ENCODE data around the gene INSIG1.

The INSIG1 gene

DNA sequence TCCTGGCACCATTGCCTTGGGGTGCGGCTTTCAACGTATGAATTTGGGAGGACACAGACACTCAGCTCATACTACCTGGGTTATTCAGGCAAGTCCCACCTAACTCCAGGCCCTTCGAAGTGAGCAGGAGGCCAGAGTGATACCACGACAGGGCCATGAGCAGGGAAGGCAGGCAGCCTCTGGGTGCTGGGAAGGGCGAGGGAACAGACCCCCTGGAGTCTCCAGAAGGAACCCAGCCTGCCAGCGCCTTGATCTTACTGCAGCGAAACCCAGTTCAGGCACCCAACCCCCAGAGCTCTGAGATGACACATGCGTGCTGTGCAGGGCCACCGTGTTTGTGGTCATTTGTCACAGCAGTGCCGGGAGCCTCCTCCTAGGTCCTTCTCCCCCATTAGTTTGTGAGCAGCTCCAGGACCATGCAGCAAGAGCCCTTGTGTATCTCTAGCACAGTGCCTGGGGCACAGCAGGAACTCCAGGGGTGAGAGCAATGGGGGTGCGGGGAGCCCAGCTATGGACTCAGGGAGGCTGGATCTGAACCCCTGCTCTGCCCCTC lies 7.7 kb upstream of the INSIG1 start:
- no peak overlapping the region for H3K4me3 ChIP-seq (ENCODE audit: low read depth, low read length)
- POLR2A ChIA-PET: interaction anchor here (1.0 kb wide), 1 partner anchor 60 kb away, joined by 4 read pairs; no protein-coding TSS in a partner anchor
- CTCF ChIA-PET: interaction anchor here (0.6 kb wide), 1 partner anchor 15 kb away, joined by 4 read pairs; no protein-coding TSS in a partner anchor
- TF ChIP-seq, protein P1, sequence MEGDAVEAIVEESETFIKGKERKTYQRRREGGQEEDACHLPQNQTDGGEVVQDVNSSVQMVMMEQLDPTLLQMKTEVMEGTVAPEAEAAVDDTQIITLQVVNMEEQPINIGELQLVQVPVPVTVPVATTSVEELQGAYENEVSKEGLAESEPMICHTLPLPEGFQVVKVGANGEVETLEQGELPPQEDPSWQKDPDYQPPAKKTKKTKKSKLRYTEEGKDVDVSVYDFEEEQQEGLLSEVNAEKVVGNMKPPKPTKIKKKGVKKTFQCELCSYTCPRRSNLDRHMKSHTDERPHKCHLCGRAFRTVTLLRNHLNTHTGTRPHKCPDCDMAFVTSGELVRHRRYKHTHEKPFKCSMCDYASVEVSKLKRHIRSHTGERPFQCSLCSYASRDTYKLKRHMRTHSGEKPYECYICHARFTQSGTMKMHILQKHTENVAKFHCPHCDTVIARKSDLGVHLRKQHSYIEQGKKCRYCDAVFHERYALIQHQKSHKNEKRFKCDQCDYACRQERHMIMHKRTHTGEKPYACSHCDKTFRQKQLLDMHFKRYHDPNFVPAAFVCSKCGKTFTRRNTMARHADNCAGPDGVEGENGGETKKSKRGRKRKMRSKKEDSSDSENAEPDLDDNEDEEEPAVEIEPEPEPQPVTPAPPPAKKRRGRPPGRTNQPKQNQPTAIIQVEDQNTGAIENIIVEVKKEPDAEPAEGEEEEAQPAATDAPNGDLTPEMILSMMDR (IDR thresholded peaks at IDR 0.05; ENCODE audit: insufficient read depth, low read length, missing control alignments): no peak
- DNase-seq (ENCODE audit: low read depth, low spot score): no peak

DNA sequence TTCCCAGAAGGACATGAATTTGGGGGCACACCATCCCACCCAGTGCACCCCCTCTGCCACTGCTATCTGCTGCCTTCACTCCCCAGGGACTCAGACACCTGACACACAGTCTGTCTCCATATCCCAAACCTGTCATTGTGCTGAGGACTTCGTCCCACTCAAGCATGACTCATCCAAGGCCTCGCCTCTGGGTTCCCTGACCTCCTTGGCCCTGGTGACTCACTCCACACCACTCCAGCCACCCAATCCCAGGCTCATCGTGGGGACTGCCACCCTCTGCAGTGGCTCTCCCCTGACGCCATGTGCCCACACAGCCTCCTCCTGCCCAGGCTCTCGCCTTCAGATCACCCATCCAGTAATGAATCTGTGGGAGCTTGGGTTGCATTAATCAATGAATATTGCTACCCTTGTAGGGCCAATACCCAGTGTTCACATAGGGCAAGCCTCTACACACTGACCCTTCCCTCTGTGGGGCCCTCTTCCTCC lies 6.6 kb upstream of the INSIG1 start:
- ChIA-PET POLR2A (no interaction called here), CTCF (no interaction called here)
- H3K4me3 ChIP-seq (ENCODE audit: low read depth, low read length): no peak overlapping the region
- no peak for DNase-seq (ENCODE audit: low read depth, low spot score)
- TF ChIP-seq, protein P1 (IDR thresholded peaks at IDR 0.05; ENCODE audit: insufficient read depth, low read length, missing control alignments): no peak

DNA sequence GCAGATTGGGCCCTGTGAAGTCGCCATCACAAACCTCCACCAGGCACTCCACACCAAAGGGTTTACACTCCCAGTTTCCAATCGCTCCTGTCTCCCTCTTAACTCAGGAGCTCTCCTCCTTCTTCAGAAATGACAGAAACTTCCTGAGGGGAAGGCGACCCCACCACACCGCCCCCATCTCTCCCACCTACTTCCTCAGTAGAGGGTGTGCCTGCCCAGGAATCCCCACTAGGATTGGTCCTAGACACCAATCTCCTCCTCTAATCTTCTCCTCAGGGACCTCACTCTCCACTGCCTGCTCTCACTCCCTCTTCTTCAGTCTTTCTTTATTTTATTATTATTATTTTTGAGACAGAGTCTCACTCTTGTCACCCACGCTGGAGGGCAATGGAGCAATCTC lies 5.9 kb upstream of the INSIG1 start:
- ChIA-PET POLR2A (no interaction called here), CTCF (no interaction called here)
- no peak overlapping the region for H3K4me3 ChIP-seq (ENCODE audit: low read depth, low read length)
- TF ChIP-seq, protein P1 (IDR thresholded peaks at IDR 0.05; ENCODE audit: insufficient read depth, low read length, missing control alignments): no peak
- no peak for DNase-seq (ENCODE audit: low read depth, low spot score)

DNA sequence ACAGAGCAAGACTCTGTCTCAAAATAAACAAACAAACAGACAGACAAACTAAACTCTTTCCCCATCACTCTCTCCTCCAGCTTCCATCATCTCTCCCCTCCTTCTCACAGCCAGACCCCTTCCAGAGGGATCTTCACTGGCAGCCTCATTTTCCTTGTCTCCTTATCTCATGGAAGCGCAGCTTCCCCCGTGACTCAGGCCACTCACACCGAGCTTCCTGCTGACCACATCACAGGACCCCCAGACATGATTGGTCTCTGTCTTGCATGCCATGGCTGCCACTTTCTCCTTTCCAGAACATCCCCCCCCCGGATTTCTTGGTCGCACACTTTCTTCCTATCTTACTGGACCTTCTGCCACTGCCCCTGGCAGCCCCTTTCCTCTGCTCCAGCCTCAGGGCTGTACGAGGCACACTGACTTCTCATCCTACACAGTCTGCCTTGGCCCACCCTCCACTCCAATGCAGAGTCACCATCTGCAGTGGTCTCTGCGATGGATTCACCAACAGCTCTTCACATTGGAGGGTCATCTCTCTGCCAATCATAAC lies 4.9 kb upstream of the INSIG1 start:
- TF ChIP-seq, protein P1 (IDR thresholded peaks at IDR 0.05; ENCODE audit: insufficient read depth, low read length, missing control alignments): no peak
- ChIA-PET CTCF (interaction anchor here (1.7 kb wide), 1 partner anchor 18 kb away, joined by 4 read pairs; no protein-coding TSS in a partner anchor), POLR2A (no interaction called here)
- H3K4me3 ChIP-seq (ENCODE audit: low read depth, low read length): no peak overlapping the region
- DNase-seq (ENCODE audit: low read depth, low spot score): no peak

DNA sequence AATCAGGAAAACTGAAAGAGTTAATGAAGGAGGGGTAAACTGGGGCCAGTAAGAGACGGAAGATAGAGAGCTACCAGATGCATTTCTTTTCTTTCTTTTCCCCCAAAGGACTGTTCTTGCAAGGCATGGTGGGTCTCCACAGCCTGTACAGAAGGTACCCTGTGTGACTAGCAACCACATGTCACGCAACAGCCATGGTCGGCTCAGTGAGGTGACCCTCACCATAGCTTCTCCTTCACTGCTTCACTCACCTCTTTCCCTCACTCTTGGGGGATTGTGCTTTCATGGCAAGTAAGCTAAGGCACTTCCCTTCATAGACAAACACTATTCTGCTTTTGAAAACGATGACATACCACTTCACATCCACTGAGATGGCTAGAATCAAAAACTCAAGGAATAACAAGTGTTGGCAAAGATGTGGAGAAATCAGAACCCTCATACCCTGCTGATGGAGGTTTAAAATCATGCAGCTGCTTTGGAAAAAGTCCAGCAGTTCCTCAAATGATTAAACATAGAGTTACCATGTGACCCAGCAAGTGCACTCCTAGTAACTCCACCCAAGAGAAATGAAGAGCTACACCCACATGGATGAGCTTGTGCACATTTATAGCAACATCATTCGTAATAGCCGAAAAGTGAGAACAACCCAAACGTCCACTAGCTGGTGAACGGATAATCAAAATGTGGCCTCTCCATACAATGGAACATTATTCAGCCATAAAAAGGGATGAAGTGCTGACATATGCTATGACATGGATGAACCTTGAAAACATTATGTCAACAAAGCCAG lies 3.8 kb upstream of the INSIG1 start:
- TF ChIP-seq, protein P1 (IDR thresholded peaks at IDR 0.05; ENCODE audit: insufficient read depth, low read length, missing control alignments): no peak
- DNase-seq (ENCODE audit: low read depth, low spot score): no peak
- CTCF ChIA-PET: interaction anchor here (0.8 to 1.7 kb wide), 4 partner anchors 10 to 103 kb away, joined by 3 to 11 read pairs (median 4); no protein-coding TSS in a partner anchor
- POLR2A ChIA-PET: no interaction called here
- no peak overlapping the region for H3K4me3 ChIP-seq (ENCODE audit: low read depth, low read length)

DNA sequence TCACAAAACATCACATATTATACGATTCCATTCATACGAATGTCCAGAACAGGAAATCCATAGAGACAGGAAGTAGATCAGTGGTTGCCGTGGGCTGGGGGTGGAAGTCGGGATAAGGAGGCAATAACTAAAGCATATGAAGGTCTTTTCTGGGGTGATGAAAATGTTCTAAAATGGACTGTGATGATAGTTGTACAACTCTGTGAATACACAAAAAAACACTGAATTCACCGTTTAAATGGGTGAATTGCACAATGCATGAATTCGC lies 3.2 kb upstream of the INSIG1 start:
- DNase-seq (ENCODE audit: low read depth, low spot score): no peak
- CTCF ChIA-PET: interaction anchor here (1.0 to 1.6 kb wide), 3 partner anchors 9 to 104 kb away, joined by 3 to 11 read pairs (median 3); no protein-coding TSS in a partner anchor
- POLR2A ChIA-PET: no interaction called here
- H3K4me3 ChIP-seq (ENCODE audit: low read depth, low read length): no peak overlapping the region
- TF ChIP-seq, protein P1 (IDR thresholded peaks at IDR 0.05; ENCODE audit: insufficient read depth, low read length, missing control alignments): no peak

Data from AG04449 (cell line).